BE2C (cell line): ENCODE results near the gene SEPTIN5.
A peak's percentile ranks its signal among the peaks of the same experiment; 100 is the strongest.

ENCODE experiments used
- DNase-seq: peaks from one replicate; pipeline ENCODE4 v3.0.0-alpha.2; 2020
- H3K27me3 ChIP-seq: fragments of 250-450 bp; sonication (Bioruptor Pico); 2 replicates; pipeline ENCODE4 v1.5.1; 2020; ENCODE audit warnings: mild to moderate bottlenecking
- H3K36me3 ChIP-seq: fragments of 250-450 bp; sonication (Bioruptor Pico); 2 replicates; pipeline ENCODE4 v1.5.1; 2020; ENCODE audit warnings: mild to moderate bottlenecking
- H3K4me1 ChIP-seq: fragments of 250-450 bp; sonication (Bioruptor Pico); 2 replicates; pipeline ENCODE4 v1.5.1; 2020
- H3K4me3 ChIP-seq: 2 replicates; pipeline ENCODE4 v1.5.1; 2011; ENCODE audit warnings: low read depth, low read length
- H3K9me3 ChIP-seq: fragments of 250-450 bp; sonication (Bioruptor Pico); 2 replicates; pipeline ENCODE4 v1.5.1; 2020
- CTCF ChIP-seq: IDR thresholded peaks from 2 replicates; pipeline ENCODE4 v1.5.1; 2012; ENCODE audit warnings: mild to moderate bottlenecking, low read depth, low read length

The SEPTIN5 gene

GRCh38 chr22:19717181-19717580 is 2.9 kb downstream of the SEPTIN5 start:
- H3K36me3 ChIP-seq, result no peaks in the 10 kb centered on the region
- no peak for TF ChIP-seq CTCF
- H3K9me3 ChIP-seq, result no peaks in the 10 kb centered on the region
- H3K4me3 ChIP-seq, result no peak overlapping the region
- no peaks in the 10 kb centered on the region; the same call in 1 of the 2 replicates for H3K4me1 ChIP-seq
- no peaks in the 10 kb centered on the region for H3K27me3 ChIP-seq
- DNase-seq, result no peak

- Histone ChIP-seq H3K4me3 (peak overlapping the region; percentile 54), H3K9me3 (no peaks in the 10 kb centered on the region), H3K27me3 (no peaks in the 10 kb centered on the region), H3K4me1 (no peaks in the 10 kb centered on the region; the same call in 1 of the 2 replicates), H3K36me3 (no peaks in the 10 kb centered on the region; the same call in 1 of the 2 replicates)
- TF ChIP-seq CTCF, result peak; percentile 61
- peak; percentile 81 for DNase-seq
These were observed 3.6 kb downstream of the SEPTIN5 start for GRCh38 chr22:19717691-19718455.

- Histone ChIP-seq H3K9me3 (no peaks in the 10 kb centered on the region), H3K4me3 (peak overlapping the region; percentile 54), H3K4me1 (no peaks in the 10 kb centered on the region; the same call in 1 of the 2 replicates), H3K27me3 (no peaks in the 10 kb centered on the region), H3K36me3 (no peaks in the 10 kb centered on the region; the same call in 1 of the 2 replicates)
- no peak for DNase-seq
- no peak for TF ChIP-seq CTCF
These were observed 4.2 kb downstream of the SEPTIN5 start for GRCh38 chr22:19718456-19719049.

GRCh38 chr22:19719050-19719482 is 4.8 kb downstream of the SEPTIN5 start:
- Histone ChIP-seq H3K4me3 (peak overlapping the region; percentile 54), H3K9me3 (no peaks in the 10 kb centered on the region), H3K4me1 (no peaks in the 10 kb centered on the region; the same call in 1 of the 2 replicates), H3K27me3 (no peaks in the 10 kb centered on the region), H3K36me3 (no peaks in the 10 kb centered on the region; the same call in 1 of the 2 replicates)
- no peak for TF ChIP-seq CTCF
- no peak for DNase-seq

- DNase-seq, result no peak
- no peak for TF ChIP-seq CTCF
- H3K36me3 ChIP-seq, result no peaks in the 10 kb centered on the region; the same call in 1 of the 2 replicates
- no peaks in the 10 kb centered on the region; the same call in 1 of the 2 replicates for H3K4me1 ChIP-seq
- H3K4me3 ChIP-seq, result no peak overlapping the region
- no peaks in the 10 kb centered on the region for H3K27me3 ChIP-seq
- H3K9me3 ChIP-seq, result no peaks in the 10 kb centered on the region
These were observed 5.3 kb downstream of the SEPTIN5 start for GRCh38 chr22:19719488-19720021.
